GM19023 (cell line): ENCODE results near the gene ADAM29.
"Not testable (repeated sequence)": the region's sequence is repeated elsewhere in the genome, so short reads cannot be mapped to it uniquely, and the experiment has no call there.

ENCODE experiments used
- ATAC-seq: cut with Tn5 transposase; IDR thresholded peaks from one replicate; pipeline ENCODE4 v1.9.1; 2021; ENCODE audit warnings: mild to moderate bottlenecking, moderate library complexity; ENCODE audit not compliant: unreplicated experiment

Gene ADAM29

DNA sequence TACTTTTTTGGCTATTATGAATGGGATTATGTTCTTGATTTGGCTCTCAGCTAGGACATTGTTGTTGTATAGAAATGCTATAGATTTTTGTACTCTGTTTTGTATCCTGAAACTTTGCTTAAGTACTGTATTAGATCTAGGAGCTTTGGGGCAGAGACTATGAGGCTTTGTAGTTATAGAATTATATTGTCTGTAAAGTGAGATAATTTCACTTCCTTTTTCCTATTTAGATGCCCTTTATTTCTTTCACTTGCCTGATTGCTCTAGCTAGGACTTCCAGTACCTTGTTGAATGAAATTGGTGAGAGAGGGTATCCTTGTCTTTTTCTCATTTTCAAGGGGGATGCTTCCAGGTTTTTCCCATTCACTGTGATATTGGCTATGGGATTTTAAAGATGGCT is 28.1 kb downstream of the ADAM29 start:
- ATAC-seq: no peak

DNA sequence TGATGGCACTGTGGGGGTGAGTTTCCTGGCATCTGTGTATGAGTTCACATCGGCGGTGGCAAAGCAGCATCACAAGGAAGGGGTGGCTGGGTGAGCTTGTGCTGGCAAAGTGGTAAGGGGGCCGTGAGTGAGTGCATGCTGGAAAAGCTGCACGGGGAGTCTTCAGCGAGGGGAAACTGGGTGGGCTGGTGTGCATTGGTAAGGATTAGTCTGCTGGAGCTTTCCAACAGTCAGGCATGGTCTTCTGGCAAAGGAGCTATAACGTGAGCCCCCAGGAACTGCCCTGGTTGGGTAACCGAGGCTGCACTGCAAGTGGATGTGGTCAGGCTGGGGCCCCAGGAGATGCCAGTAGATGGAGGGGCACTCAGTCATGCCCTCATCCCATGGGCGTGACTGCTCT is 30.7 kb downstream of the ADAM29 start:
- no peak for ATAC-seq

DNA sequence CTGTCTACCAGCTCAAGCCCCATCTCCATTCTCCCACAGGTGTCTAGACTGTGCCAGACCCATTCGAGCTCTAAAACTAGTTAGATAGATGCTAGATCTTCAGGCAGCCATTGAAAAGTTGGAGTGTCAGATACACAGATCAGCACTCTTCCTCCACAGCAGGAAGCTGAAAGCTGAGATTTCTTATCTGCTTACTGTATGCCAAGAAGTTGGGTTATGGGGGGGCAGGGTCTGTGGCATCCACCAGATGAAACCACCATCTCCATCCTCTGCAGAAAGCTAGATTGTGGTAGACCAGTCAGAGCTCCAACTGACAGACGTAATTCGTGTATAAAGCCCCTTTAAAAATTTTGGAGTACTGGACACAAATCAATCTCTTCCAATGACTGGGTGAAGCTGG is 54.8 kb downstream of the ADAM29 start:
- ATAC-seq: no peak

DNA sequence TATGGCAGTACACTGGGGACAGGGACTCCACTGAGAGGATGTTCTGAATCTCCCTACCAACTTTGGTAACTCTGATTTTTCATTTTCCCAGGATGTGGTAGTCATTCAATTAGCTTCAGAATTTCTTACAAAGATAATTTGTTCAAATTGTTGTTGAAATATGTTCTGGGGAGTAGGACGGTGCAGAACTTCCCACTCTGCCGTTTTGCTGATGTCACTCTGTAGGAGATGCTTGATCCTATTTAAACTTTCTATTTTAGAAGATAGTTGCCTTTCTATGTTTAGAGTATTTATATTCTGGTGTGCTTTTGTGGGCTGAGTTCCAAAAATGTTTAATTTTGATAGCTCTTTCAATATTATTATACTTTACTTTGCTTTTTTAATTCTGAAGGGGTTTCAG is 55.2 kb downstream of the ADAM29 start:
- no peak for ATAC-seq

DNA sequence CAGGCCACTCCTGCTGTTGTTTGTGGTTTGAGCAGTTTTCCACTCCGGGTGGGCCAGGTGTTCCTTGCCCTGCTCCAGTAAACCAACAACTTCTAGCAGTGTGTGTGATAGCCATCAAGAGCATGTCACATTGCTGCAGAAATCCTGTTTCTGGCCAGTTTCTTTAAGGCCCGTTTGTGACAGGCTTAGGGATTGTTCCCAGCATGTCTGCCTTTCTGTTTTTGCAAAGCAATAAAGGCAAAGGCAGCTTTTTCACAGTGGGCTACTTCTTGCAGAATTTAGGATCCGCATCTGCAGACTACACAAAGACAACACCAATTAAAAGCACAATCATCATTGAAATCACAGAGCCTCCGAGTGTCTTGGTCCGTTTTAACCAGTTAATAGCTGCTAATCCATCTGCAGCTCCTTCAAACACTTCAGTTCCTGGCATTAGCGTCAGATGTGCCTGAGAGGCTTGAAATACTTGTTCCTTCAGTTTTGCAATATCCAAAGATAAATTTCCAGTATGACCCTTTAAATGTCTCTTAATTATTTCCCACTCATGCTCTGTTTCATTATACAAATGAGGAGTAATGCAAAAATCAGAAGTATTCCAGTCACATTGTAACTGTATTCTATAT is 65.1 kb downstream of the ADAM29 start:
- no peak for ATAC-seq

DNA sequence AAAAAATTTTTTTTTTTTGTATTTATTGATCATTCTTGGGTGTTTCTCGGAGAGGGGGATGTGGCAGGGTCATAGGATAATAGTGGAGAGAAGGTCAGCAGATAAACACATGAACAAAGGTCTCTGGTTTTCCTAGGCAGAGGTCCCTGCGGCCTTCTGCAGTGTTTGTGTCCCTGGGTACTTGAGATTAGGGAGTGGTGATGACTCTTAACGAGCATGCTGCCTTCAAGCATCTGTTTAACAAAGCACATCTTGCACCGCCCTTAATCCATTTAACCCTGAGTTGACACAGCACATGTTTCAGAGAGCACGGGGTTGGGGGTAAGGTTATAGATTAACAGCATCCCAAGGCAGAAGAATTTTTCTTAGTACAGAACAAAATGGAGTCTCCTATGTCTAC is 65.7 kb downstream of the ADAM29 start:
- ATAC-seq: not testable (repeated sequence)

DNA sequence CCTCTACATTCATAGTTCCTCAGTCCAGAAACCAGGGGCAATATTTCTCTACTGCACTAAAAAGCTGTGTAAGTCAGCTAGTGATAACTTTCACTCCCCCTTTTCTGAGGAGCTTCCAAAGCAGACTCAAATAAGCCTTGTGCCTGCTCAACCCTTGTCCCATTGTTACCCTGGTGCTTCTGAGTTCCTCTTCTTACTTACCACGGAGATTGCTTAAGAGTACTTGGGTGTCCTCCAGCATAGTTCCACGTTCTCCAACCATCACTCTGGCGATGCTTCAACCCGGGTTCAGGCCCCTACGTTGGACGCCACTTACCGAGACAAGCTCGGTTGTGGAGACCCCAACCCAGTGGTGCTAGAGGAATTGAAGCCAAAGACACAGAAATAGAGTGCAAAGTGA is 71.6 kb downstream of the ADAM29 start:
- no peak for ATAC-seq

DNA sequence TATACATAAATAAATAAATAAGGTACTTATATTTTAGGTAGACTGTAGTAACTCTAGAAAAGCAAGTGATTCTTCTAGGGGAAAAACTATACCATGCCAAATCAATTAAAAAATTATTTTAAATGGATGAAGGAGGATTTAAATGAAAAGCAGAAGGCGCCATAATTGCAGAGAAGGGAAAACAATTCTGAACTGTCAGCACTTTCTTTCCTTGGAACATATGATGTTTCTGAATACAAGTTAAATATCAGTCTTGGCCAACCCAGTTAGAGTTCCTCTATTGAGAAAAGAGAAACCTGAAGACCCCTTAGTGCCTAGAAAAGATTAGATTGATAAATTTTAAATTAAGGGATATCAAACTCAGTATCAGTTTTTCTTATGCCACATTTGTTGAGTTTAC is 75.8 kb downstream of the ADAM29 start:
- no peak for ATAC-seq

DNA sequence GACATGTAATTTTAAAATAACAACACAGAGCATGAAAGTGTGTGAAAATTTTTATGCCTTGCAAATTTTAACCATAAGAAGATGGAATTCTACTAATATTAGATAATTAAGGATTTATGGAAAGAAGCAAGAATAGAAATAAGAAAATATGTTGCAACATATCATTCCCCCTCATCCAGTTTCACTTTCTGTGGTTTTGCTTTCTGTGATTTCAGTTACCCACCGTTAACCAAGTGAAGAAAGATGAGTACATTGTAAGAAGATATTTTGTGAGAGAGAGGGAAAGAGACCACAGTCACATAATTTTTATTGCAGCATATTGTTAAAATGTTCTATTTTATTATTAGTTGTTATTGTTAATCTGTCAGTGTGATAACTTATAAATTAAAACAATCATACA is 77.9 kb downstream of the ADAM29 start:
- no peak for ATAC-seq

DNA sequence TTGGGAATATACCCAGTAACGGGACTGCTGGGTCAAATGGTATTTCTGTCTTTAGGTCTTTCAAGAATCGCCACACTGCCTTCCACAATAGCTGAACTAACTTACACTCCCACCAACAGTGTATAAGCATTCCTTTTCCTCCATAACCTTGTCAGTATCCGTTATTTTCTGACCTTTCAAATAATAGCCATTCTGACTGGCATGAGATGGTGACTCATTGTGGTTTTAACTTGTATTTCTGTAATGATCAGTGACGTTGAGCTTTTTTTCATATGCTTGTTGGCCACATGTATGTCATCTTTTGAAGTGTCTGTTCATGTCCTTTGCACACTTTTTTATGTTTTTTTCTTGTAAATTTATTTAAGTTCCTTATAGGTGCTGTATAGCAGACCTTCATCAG is 81.2 kb downstream of the ADAM29 start:
- no peak for ATAC-seq

DNA sequence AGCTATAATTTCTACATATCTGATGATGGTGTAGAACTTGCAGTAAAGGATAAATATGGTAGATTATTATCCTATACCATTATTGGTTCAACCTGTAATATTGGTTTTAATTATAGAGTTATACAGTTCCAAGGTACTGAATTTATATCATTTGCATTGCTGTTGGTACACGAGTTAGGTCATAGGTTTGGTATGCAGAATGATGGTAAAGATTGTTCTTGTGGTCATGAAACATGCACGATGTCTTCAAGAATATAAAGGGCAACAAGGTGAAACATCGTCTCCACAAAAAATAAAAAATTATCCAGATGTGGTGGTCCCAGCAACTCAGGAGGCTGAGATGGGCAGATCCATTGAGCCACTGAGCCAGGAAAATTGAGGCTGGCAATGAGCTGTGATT is 99.6 kb downstream of the ADAM29 start:
- no peak for ATAC-seq

DNA sequence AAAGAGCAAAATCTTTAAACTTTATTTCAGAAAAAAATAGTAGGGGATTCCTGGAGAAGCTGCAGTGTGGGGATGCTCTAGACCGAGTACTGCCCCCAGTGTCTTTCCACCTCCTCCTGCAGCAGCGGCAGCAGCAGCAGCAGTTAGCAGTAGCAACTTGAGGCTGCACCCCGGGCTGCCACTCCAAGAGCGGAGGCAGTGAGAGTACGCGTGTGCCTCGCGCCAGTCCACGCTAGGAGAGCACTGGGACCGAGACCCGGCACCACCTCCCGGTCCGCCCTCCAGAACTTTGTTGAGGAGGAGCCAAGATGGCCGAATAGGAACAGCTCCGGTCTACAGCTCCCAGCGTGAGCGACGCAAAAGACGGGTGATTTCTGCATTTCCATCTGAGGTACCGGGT is 101.3 kb downstream of the ADAM29 start:
- not testable (repeated sequence) for ATAC-seq
